Endodermal cell (in vitro differentiated cells): ENCODE results near the gene AHRR. TPM values are rescaled to one million over a fixed set of nuclear protein-coding genes. Genes with fewer than 3 reads are reported as not detected.
A peak's percentile ranks its signal among the peaks of the same experiment; 100 is the strongest.

Source experiments
- DNase-seq: peaks from one replicate; pipeline ENCODE4 v3.0.0-alpha.2; 2017
- H3K27ac ChIP-seq: 2 replicates; pipeline ENCODE4 v1.5.1; 2013; ENCODE audit warnings: mild to moderate bottlenecking, low read depth, low read length, moderate library complexity
- H3K27me3 ChIP-seq: 2 replicates; pipeline ENCODE4 v1.6.1; 2013; ENCODE audit warnings: mild to moderate bottlenecking, low read length, moderate library complexity; ENCODE audit not compliant: insufficient read depth, control insufficient read depth, poor library complexity, severe bottlenecking
- H3K36me3 ChIP-seq: 2 replicates; pipeline ENCODE4 v1.7.0; 2013; ENCODE audit warnings: mild to moderate bottlenecking, low read length, moderate library complexity; ENCODE audit not compliant: control insufficient read depth, insufficient read depth
- H3K4me1 ChIP-seq: one replicate; pipeline ENCODE4 v1.7.0; 2013; ENCODE audit warnings: low read length; ENCODE audit not compliant: control insufficient read depth, insufficient read depth
- H3K4me3 ChIP-seq: 2 replicates; pipeline ENCODE4 v1.5.1; 2013; ENCODE audit warnings: mild to moderate bottlenecking, low read length, moderate library complexity
- H3K9ac ChIP-seq: 2 replicates; pipeline ENCODE4 v1.6.1; 2013; ENCODE audit warnings: mild to moderate bottlenecking, low read length, moderate library complexity; ENCODE audit not compliant: poor library complexity, severe bottlenecking; ENCODE audit errors: extremely low read depth
- H3K9me3 ChIP-seq: 2 replicates; pipeline ENCODE4 v1.6.1; 2013; ENCODE audit warnings: mild to moderate bottlenecking, low read length, moderate library complexity; ENCODE audit not compliant: control insufficient read depth
- H3K27ac Mint-ChIP-seq: 2 replicates; pipeline ENCODE4 v1.8.0; 2020; ENCODE audit warnings: mixed read lengths
- H3K27me3 Mint-ChIP-seq: 2 replicates; pipeline ENCODE4 v1.8.0; 2021; ENCODE audit warnings: mild to moderate bottlenecking, mixed read lengths; ENCODE audit not compliant: insufficient read depth
- H3K36me3 Mint-ChIP-seq: 2 replicates; pipeline ENCODE4 v1.8.0; 2020; ENCODE audit warnings: low read depth, mixed read lengths
- H3K4me1 Mint-ChIP-seq: 2 replicates; pipeline ENCODE4 v1.8.0; 2020; ENCODE audit warnings: mixed read lengths
- H3K4me3 Mint-ChIP-seq: 2 replicates; pipeline ENCODE4 v1.8.0; 2020; ENCODE audit warnings: mild to moderate bottlenecking, moderate library complexity, mixed read lengths
- H3K9me3 Mint-ChIP-seq: 2 replicates; pipeline ENCODE4 v1.8.0; 2020; ENCODE audit warnings: mild to moderate bottlenecking, mixed read lengths
- CTCF ChIP-seq: fragments of 200-600 bp; sonication (generic); conservative IDR thresholded peaks from 2 replicates; pipeline ENCODE4 v1.5.0; 2021; ENCODE audit warnings: antibody characterized with exemption, mild to moderate bottlenecking
- WGBS, 2 experiments: methylation state at CpG; one replicate each; pipeline versions ENCODE4 v1.1.5 to v1.1.7; 2013; ENCODE audit warnings: missing lambda C conversion rate in 2 of 2, mixed read lengths in 1 of 2; ENCODE audit not compliant: insufficient coverage in 1 of 2, insufficient read length in 1 of 2; 5-methylcytosine and 5-hydroxymethylcytosine counted together
- total RNA-seq, 2 donors: library from RNA; stranded (reverse); fragmentation: NEBNext Ultra II Directional in 1 of 2; extraction: Animal tissue kit (Norgen Biotek cat#: 25700) in 1 of 2; gene quantifications; 2 replicates in 1 of 2; 3 replicates in 1 of 2; pipeline ENCODE4 v1.2.1, GENCODE V29; 2021

Gene AHRR
- total RNA-seq, 2 donors from 2014 or later = 1.4 to 2.0 TPM

DNA sequence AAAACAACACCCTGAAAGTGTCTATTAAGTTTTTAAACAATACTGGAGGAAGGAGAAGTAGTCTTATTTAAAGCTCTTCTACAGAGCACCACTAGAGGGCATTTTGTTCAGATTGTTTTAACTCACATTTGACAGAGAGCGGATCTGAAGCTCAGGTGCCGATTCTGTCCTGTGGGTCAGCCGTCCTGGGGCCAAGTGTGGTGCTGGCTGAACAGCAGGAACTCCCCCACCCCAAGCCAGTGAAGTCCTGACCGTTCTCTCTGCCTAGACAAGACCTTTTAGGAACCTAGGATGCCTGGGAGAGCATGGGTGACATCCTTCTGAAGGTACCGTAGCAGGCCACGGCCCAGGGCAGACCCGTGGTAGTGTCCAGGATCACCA, 125.4 kb downstream of the AHRR start:
- H3K36me3 Mint-ChIP-seq = peaks cover 54% of the 10 kb centered on the region
- no peak overlapping the region for H3K4me3 ChIP-seq
- no peak overlapping the region for H3K4me3 Mint-ChIP-seq
- peak; percentile 80 for TF ChIP-seq CTCF
- peaks cover 50% of the 10 kb centered on the region for H3K36me3 ChIP-seq
- no peaks in the 10 kb centered on the region for H3K27me3 Mint-ChIP-seq
- H3K4me1 ChIP-seq = peaks cover 6% of the 10 kb centered on the region
- WGBS, 2 experiments = 71 to 85% methylated on average over 5 to 7 of the region's 7 CpGs
- H3K9me3 Mint-ChIP-seq = peaks cover 1% of the 10 kb centered on the region
- no peak overlapping the region for H3K27ac ChIP-seq
- peaks cover 4% of the 10 kb centered on the region for H3K4me1 Mint-ChIP-seq
- H3K27me3 ChIP-seq = no peaks in the 10 kb centered on the region
- H3K9me3 ChIP-seq = peaks cover 11% of the 10 kb centered on the region
- H3K9ac ChIP-seq = no peak overlapping the region
- DNase-seq = peak; percentile 54
- H3K27ac Mint-ChIP-seq = no peak overlapping the region

GRCh38 chr5:447501-447900, 126.0 kb downstream of the AHRR start:
- TF ChIP-seq CTCF = no peak
- Histone ChIP-seq H3K36me3 (peaks cover 56% of the 10 kb centered on the region), H3K4me3 (no peak overlapping the region), H3K9ac (no peak overlapping the region), H3K27me3 (no peaks in the 10 kb centered on the region), H3K27ac (no peak overlapping the region), H3K9me3 (peaks cover 13% of the 10 kb centered on the region), H3K4me1 (peaks cover 6% of the 10 kb centered on the region)
- Mint-ChIP-seq H3K27me3 (no peaks in the 10 kb centered on the region), H3K36me3 (peaks cover 61% of the 10 kb centered on the region), H3K9me3 (peaks cover 6% of the 10 kb centered on the region), H3K4me1 (peaks cover 4% of the 10 kb centered on the region), H3K27ac (no peak overlapping the region), H3K4me3 (no peak overlapping the region)
- peak; percentile 13 for DNase-seq
- 94 to 97% methylated on average over 13 to 21 of the region's 21 CpGs for WGBS, 2 experiments

GRCh38 chr5:448061-448765, 126.7 kb downstream of the AHRR start:
- H3K36me3 Mint-ChIP-seq = peaks cover 68% of the 10 kb centered on the region
- no peaks in the 10 kb centered on the region for H3K27me3 ChIP-seq
- peaks cover 6% of the 10 kb centered on the region for H3K9me3 Mint-ChIP-seq
- H3K27me3 Mint-ChIP-seq = no peaks in the 10 kb centered on the region
- H3K4me1 Mint-ChIP-seq = peaks cover 4% of the 10 kb centered on the region
- no peak overlapping the region for H3K4me3 Mint-ChIP-seq
- H3K4me3 ChIP-seq = no peak overlapping the region
- peaks cover 6% of the 10 kb centered on the region for H3K4me1 ChIP-seq
- no peak for TF ChIP-seq CTCF
- H3K9ac ChIP-seq = no peak overlapping the region
- 95 to 99% methylated on average over 18 to 21 of the region's 21 CpGs for WGBS, 2 experiments
- no peak overlapping the region for H3K27ac Mint-ChIP-seq
- H3K36me3 ChIP-seq = peaks cover 63% of the 10 kb centered on the region
- DNase-seq = peak; percentile 29
- H3K9me3 ChIP-seq = peaks cover 13% of the 10 kb centered on the region
- no peak overlapping the region for H3K27ac ChIP-seq
